ENCODE data around the gene POPDC3. TPM values are rescaled to one million over a fixed set of nuclear protein-coding genes. Genes with fewer than 3 reads are reported as not detected.
"Not testable (repeated sequence)": the region's sequence is repeated elsewhere in the genome, so short reads cannot be mapped to it uniquely, and the experiment has no call there.

Gene POPDC3
- polyA plus RNA-seq, 10 donors = 47.4 to 94.8 (median 63.8) TPM

GRCh38 chr6:105200133-105200730, 20.4 kb upstream of the POPDC3 start:
- no peak for DNase-seq

- DNase-seq = peak in 1 of 3 donors; percentile 29
Measured at GRCh38 chr6:105199711-105200110, 19.9 kb upstream of the POPDC3 start.

GRCh38 chr6:105196076-105196475, 16.3 kb upstream of the POPDC3 start:
- DNase-seq = no peak

- DNase-seq = no peak
Measured at GRCh38 chr6:105194591-105194990, 14.8 kb upstream of the POPDC3 start.

DNA sequence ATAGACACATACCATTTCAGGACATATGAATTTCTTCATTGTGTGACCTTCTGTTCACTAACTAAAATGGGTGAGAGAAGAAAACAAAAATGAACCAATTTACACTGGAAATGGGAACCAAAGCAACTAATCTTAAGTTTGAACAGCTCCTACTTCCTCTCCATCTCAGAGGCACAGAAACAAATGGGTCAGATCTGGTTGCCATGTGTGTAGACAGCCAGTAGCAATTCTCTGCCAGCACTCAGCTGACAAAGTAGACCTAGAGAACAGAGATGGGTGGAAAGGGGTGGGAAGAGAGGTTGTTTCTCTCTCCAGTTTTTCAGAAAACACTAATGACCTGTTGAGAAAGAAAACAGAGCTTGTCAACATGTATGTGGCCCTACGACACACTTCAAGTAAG, 14.3 kb upstream of the POPDC3 start:
- DNase-seq = no peak

- peak in 2 of 3 donors; percentile 13 to 67 for DNase-seq
Measured at GRCh38 chr6:105193647-105194046, 13.8 kb upstream of the POPDC3 start.

GRCh38 chr6:105192707-105193465, 13.1 kb upstream of the POPDC3 start:
- peak in 1 of 3 donors; percentile 51 for DNase-seq

DNA sequence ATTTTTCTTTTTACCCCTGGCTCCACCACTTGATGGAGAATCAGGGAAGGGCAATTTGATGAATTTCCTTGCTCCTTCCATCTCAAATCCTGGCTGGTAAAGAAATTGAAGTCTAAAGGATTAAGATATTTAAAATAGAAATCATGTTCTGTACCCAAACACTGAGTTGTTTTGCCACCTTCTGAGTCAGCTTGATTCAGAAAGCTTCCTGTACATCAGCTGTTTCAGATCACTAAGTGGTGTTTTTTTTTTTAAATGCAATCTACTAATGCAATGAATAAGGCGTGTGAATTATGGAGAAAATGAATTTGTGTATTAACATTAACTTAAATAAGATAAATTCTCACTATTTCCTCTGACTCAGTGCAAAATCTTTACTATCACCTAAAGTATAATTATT, 11.5 kb upstream of the POPDC3 start:
- DNase-seq = no peak

DNA sequence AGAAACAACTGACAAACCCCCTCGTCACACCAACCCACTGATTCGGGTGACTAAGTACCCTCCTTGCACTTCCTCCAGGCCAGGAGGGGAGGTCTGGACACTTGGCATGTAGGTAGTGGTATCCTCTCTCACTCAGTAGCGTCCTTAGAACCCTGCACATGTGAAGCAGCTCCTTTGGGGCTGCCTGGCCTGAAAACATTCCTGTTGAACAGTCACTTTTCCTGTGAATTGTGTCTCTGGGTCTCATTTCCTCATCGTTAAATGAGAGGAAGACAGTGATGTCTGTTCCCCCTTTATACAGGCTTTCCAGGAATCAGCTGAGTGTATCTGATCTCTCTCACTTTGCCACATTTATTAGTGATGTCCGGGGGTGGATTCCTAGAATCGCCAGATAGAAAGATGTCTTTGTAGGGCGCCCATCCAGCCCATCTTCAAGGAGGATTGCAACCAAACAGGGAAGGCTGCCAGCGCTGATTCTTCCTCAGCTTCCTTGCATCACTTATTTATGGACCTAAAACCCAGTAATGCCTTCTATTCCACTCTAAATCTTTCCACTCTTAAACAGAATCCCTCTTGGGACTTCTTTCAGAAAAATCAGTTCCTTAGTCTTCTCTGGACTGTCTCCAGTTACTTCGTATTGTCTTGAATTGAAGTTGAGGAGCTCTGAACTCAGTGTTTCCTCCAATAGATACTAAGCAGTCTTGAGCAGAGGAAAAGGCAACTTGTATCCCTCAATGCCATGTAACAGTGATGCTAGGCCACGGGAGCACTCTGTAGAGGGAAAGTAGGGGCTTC, 9.4 kb upstream of the POPDC3 start:
- no peak for DNase-seq

DNA sequence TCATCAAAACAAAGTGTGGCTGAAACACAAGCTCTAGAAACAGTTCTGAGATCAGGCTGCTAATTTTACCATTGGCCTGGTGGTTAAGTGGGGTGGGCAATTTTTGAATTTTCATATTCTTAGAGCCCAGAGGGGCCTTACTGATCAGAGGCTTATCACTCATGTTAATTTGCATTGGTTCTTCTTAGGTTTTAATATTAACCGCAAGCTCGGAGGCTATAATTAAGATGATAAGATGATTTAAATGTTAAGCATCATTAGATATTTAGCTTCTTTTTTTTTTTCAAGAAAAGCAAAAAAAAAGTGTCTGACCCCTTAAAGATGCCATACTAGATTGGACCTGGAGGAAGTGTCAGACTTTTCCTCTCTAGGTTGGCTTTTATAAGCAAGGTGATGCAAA, 8.4 kb upstream of the POPDC3 start:
- no peak for DNase-seq

DNA sequence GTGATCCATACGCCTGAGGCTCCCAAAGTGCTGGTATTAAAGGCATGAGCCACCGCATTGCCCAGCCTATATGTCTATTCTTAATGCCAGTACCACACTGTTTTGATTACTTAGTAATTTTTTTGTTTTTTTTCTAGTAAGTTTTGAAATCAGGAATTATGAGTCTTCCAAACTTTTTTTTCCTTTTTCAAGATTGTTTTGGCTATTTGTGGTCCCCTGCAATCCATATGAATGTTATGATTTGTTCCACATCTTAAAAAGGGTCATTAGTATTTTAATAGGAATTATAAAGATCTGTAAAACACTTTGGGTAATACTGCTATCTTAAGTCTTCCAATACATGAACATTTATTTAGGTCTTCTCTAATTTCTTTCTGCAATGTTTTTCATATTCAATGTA, 6.8 kb upstream of the POPDC3 start:
- DNase-seq = no peak

DNA sequence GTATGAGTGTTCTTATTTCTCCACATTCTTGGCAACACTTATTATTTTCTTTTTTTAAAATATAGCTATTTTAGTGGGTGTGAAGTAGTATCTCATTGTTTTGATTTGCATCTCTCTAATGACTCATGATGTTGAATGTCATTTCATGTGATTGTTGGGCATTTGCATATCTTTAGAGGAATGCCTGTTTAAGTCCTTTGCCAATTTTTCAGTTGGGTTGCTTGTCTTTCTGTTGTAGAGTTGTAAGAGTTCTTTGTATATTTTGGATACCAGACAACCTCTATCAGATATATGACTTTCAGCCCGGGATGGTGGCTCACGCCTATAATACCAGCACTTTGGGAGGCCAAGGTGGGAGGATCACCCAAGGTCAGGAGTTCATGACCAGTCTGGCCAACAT, 5.1 kb upstream of the POPDC3 start:
- peak in 1 of 3 donors; percentile 61 for DNase-seq

DNA sequence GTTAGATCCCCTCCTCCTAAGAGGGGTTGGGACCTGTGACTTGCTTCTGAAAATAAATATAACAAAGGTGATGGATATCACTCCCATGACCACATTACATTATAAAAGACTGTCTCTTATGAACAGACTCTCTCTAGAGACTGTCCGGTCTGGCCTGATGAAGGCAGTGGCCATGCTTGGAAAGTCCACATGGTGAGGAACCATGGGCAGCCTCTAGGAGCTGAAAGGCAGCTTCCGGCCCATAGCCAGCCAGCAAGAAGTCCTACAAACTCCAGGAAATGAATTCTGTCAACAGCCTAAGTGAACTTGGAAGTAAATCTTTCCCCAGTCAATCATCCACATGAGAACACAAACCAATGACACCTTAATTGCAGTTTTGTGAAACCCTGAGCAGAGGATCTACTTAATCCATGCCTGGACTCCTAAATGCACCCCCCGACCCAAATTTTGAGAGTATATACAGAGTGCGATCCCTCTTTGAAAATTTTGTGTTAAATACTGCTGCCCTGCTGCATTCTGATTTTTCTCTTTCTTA, 2.2 kb upstream of the POPDC3 start:
- DNase-seq = no peak

DNA sequence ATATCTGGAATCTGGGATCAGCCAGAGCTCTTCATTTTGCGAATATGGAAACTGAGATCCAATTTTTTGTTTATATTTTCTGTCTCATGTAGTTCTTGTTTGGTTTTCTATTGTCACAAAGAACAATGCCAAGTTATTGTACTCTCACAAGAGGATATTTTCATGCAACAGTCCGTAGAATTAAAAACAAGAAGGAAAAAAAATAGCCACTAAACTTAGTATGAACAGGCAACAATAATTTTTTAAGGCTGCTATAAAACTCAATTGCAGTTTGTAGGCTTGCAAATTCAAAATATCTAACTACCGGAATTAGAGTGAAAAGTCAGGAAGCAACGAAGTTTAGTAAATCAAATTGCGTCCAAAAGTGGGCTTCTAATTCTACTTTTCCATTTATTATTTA, 1.2 kb downstream of the POPDC3 start:
- no peak for DNase-seq

DNA sequence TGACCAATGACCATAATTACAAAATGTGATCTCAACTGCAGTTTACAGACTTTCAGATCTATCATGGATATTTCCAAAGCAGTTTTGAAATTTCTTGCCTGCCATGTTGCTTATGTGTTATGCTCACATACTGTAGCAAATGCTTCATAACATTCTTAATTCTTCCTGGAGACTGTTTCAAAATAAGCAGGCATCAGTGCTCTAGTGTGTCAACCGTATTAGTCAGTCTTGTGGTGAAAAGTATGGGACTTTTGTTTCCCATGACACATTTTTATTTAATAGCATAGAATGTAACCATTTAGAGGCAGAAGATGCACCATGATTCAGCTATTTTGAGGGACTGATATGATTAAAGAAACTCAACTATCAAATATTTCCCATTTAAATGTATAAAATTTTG, 1.7 kb downstream of the POPDC3 start:
- DNase-seq = peak in 1 of 3 donors; percentile 83

GRCh38 chr6:105177556-105177955, 2.3 kb downstream of the POPDC3 start:
- no peak for DNase-seq

GRCh38 chr6:105174512-105174911, 5.3 kb downstream of the POPDC3 start:
- no peak for DNase-seq

DNA sequence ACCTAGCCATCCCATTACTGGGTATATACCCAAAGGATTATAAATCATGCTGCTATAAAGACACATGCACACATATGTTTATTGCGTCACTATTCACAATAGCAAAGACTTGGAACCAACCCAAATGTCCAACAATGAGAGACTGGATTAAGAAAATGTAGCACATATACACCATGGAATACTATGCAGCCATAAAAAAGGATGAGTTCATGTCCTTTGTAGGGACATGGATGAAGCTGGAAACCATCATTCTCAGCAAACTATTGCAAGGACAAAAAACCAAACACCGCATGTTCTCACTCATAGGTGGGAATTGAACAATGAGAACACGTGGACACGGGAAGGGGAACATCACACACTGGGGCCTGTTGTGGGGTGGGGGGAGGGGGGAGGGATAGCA, 7.3 kb downstream of the POPDC3 start:
- not testable (repeated sequence) for DNase-seq

DNA sequence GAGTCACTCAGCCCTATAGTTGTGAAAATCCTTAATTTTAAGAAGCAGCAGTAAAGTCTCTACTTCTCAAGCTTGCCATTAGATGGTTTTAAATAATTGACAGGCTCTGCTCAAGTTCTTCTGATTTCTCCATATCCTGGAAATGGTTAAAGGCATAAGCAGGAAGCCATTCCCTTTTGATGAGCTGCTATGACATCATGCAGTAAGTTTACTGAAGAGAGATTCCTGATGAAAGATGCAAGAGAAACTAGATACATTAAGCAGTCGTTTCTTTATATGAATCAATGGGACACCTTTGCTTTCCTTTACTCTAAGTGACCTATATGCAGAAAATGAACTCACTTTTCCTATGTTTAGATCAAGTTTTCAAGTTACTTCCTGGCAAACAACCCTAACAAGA, 9.8 kb downstream of the POPDC3 start:
- no peak for DNase-seq

- no peak for DNase-seq
Measured at GRCh38 chr6:105167914-105168313, 11.9 kb downstream of the POPDC3 start.

GRCh38 chr6:105164418-105164817, 15.4 kb downstream of the POPDC3 start:
- DNase-seq = peak; percentile 82 to 88 (median 85)

- DNase-seq = no peak
Measured at GRCh38 chr6:105163183-105163582, 16.6 kb downstream of the POPDC3 start.

- DNase-seq = no peak
Measured at GRCh38 chr6:105162377-105162776, 17.4 kb downstream of the POPDC3 start.

Measured in muscle of back (tissue), 11 donors.